ENCODE data around the gene UMOD.

The UMOD gene

GRCh38 chr16:20364051-20364450 is 11.5 kb upstream of the UMOD start:
- DNase-seq (ENCODE audit: low read depth): no peak

GRCh38 chr16:20363191-20363590 is 10.7 kb upstream of the UMOD start:
- no peak for DNase-seq (ENCODE audit: low read depth)

GRCh38 chr16:20359997-20360396 is 7.5 kb upstream of the UMOD start:
- no peak for DNase-seq (ENCODE audit: low read depth)

- no peak for DNase-seq (ENCODE audit: low read depth)
Measured at GRCh38 chr16:20355114-20355782, 2.7 kb upstream of the UMOD start.

- no peak for DNase-seq (ENCODE audit: low read depth)
Measured at GRCh38 chr16:20353379-20353778, 864 bp upstream of the UMOD start.

- no peak for DNase-seq (ENCODE audit: low read depth)
Measured at GRCh38 chr16:20349615-20350014, 2.9 kb downstream of the UMOD start.

GRCh38 chr16:20348365-20349185 is 3.9 kb downstream of the UMOD start:
- DNase-seq (ENCODE audit: low read depth): no peak

GRCh38 chr16:20347666-20348364 is 4.7 kb downstream of the UMOD start:
- DNase-seq (ENCODE audit: low read depth): no peak

- DNase-seq (ENCODE audit: low read depth): no peak
Measured at GRCh38 chr16:20344611-20345010, 7.9 kb downstream of the UMOD start.

- DNase-seq (ENCODE audit: low read depth): no peak
Measured at GRCh38 chr16:20339744-20340143, 12.8 kb downstream of the UMOD start.

- no peak for DNase-seq (ENCODE audit: low read depth)
Measured at GRCh38 chr16:20336955-20337354, 15.6 kb downstream of the UMOD start.

- DNase-seq (ENCODE audit: low read depth): no peak
Measured at GRCh38 chr16:20334396-20334795, 18.1 kb downstream of the UMOD start.

- no peak for DNase-seq (ENCODE audit: low read depth)
Measured at GRCh38 chr16:20333120-20333519, 19.4 kb downstream of the UMOD start.

GRCh38 chr16:20332411-20332810 is 20.1 kb downstream of the UMOD start:
- DNase-seq (ENCODE audit: low read depth): no peak

- DNase-seq (ENCODE audit: low read depth): no peak
Measured at GRCh38 chr16:20331635-20332034, 20.9 kb downstream of the UMOD start.

- no peak for DNase-seq (ENCODE audit: low read depth)
Measured at GRCh38 chr16:20329392-20330138, 22.9 kb downstream of the UMOD start.

GRCh38 chr16:20327444-20328041 is 25.0 kb downstream of the UMOD start, which contains the start of gene GP2:
Gene GP2 (minus strand): TSS chr16:20327513. CDS start chr16:20326431, 1,082 bp downstream.
- no peak for DNase-seq (ENCODE audit: low read depth)

GRCh38 chr16:20326321-20326720 is 26.2 kb downstream of the UMOD start:
- DNase-seq (ENCODE audit: low read depth): no peak

GRCh38 chr16:20325005-20325404 is 27.5 kb downstream of the UMOD start:
- no peak for DNase-seq (ENCODE audit: low read depth)

- DNase-seq (ENCODE audit: low read depth): no peak
Measured at GRCh38 chr16:20323591-20324117, 28.9 kb downstream of the UMOD start.

GRCh38 chr16:20322696-20323095 is 29.8 kb downstream of the UMOD start:
- DNase-seq (ENCODE audit: low read depth): no peak

Measured in HS-5 (cell line).